Measurements from ENCODE around the gene SVEP1.
"Not testable (repeated sequence)": the region's sequence is repeated elsewhere in the genome, so short reads cannot be mapped to it uniquely, and the experiment has no call there.

Gene SVEP1

DNA sequence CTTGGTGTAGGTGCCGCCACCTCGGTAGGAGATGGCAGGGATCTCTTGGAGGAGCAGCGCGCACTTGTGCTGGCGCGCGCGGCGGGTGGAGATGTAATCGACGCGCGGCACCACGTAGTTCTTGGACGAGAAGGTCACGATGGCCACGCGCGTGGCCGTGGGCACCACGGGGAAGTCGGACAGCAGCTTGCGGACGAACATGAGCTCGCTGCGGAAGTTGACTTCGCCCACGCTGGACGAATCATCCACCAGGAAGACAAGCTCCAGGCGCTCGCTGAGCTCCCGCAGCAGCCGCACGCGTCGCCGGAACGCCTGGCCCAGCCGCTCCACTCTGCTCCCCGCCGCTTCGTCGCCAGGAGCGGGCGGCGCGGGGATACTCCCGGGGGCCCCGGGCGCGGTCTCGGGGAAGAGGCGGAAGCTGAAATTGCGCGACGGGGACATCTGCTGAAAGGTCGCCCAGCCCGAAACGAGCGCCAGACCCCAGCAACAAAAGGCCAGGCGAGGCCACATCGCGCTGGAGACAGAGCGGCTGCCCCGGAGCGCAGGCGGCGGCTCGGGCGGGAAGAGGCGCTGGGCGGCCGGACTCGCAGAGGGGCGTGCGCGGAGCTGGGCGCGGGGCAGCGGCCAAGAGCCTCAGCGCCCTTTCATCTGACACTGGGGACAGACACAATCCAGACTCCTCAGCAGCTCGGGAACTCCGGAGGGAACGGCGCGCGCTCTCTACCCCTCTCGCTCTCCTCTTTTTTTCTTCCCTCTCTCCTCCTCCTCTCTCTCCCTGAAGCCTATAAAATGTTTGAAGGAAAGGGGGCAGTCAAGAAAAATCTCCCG, at the start of gene SVEP1:
TSS of gene SVEP1 (minus strand) at position 708 of the 828 bp plus-strand sequence. CDS start at position 510, 198 bp downstream.
- no peak for DNase-seq

- no peak for DNase-seq
Measured at GRCh38 chr9:110626101-110626829, 46.7 kb upstream of the SVEP1 start.

DNA sequence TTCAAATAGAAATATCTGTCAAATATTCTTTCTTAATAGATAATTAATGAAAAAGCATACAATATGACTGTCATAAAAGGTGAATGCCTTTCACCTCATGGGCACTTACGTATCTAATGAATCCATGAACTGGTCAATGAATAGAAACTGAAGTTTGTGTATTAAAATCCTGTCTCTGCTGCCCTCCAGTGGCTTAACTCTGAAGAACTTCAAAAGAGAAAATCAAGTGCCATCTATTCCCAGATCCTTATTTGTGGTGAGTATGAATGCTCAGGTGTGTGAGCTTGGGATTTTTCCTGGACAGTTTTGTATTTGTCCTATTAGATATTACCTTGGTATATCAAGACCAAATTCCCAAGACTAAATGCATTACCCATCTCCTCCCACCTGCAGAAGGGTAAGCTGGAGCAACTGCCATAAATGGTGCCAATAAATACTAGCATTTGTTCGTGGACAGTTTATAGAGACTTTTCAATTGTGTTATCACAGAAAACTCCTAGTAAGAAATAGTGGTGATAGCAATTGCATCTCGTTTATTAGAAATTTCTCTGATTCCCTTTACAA, 44.0 kb upstream of the SVEP1 start:
- peak; percentile 71 for DNase-seq

GRCh38 chr9:110622368-110622767, 42.8 kb upstream of the SVEP1 start:
- no peak for DNase-seq

DNA sequence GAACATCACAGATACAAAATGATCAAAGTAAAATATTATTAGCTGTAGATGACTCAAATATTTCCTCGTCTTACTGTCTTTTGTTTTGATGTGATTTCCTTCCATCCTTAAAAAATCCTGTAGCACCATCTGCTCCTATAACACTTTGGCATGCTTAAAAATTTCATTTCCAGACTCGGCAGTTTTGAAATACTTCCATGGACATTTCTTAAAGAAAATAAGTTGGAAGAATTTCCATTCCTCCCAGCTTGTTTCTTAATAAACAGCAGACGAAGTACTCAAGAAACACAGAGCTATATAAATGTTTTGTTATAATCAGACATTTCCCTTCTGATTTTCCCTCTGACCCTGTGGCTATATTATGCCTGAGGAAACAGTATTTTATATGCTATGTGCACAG, 41.2 kb upstream of the SVEP1 start:
- DNase-seq, result no peak

GRCh38 chr9:110619831-110620230, 40.3 kb upstream of the SVEP1 start:
- DNase-seq, result no peak

DNA sequence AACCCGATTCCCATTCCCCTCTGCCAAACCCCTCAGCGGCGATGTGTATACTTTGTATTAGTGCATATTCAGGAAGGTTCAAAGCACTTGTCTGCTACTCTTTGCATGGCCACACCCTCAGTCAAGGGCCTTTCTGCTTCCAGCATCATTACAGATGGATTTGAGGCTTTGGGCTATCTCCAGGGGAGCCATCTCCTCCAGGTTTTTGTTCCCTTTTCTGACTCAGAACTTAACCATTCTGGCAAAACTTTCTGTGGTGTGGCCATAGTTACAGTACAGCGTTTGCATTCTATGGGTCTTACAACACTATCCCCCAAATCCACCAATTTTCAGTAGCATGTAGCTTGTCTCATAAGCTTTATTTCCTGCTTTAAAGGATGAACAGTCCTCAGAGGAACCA, 36.0 kb upstream of the SVEP1 start:
- no peak for DNase-seq

GRCh38 chr9:110614576-110614975, 35.0 kb upstream of the SVEP1 start:
- not testable (repeated sequence) for DNase-seq

- DNase-seq, result no peak
Measured at GRCh38 chr9:110606179-110606790, 26.7 kb upstream of the SVEP1 start.

- no peak for DNase-seq
Measured at GRCh38 chr9:110605565-110605964, 26.0 kb upstream of the SVEP1 start.

GRCh38 chr9:110604171-110604601, 24.6 kb upstream of the SVEP1 start:
- no peak for DNase-seq

- DNase-seq, result no peak
Measured at GRCh38 chr9:110602281-110602680, 22.7 kb upstream of the SVEP1 start.

GRCh38 chr9:110601098-110601497, 21.6 kb upstream of the SVEP1 start:
- DNase-seq, result no peak

GRCh38 chr9:110599468-110599867, 19.9 kb upstream of the SVEP1 start:
- DNase-seq, result no peak

GRCh38 chr9:110592044-110592830, 12.7 kb upstream of the SVEP1 start:
- DNase-seq, result no peak

GRCh38 chr9:110591526-110591925, 12.0 kb upstream of the SVEP1 start:
- no peak for DNase-seq

DNA sequence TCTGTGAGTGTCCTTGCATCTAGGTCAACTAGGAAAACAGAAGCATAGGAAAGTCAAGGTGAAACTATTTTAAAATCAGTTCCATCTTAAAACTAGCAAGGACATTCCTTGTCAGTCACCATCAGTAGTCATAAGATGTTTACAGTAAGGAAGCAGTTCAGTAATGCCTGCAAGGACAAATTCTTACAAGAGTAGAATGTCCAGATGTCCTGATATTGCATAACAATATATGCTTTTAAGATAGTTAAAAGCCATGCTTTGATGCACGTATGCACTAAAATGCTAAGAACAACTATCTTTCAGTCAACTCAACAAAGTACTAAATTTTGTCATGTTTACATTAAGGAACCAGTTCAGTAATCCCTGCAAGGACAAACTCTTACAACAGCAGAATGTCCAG, 11.3 kb upstream of the SVEP1 start:
- no peak for DNase-seq

GRCh38 chr9:110588296-110588695, 8.8 kb upstream of the SVEP1 start:
- no peak for DNase-seq

DNA sequence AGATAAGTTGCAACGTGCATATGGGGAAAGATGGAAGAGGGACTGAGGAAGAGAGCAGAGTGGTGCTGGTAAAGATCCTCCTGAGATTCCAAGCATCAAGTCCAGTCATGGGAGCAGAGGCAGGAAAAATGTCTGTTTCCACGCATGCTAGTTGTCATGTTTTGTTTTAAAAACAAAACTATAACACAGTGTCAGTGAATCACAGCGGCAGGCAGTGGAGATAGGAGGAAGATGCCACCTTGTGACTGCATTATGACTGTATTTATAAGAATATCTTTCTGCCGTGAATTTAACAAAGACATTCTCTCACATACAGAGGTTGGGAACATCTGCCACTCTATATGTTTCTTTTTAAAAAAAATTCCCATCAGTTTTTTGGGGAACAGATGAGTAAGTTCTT, 3.7 kb upstream of the SVEP1 start:
- peak; percentile 12 for DNase-seq

- DNase-seq, result no peak
Measured at GRCh38 chr9:110582156-110582555, 2.6 kb upstream of the SVEP1 start.

GRCh38 chr9:110580850-110581249, 1.3 kb upstream of the SVEP1 start:
- DNase-seq, result no peak

GRCh38 chr9:110579862-110580219, 300 bp upstream of the SVEP1 start:
- DNase-seq, result no peak

DNA sequence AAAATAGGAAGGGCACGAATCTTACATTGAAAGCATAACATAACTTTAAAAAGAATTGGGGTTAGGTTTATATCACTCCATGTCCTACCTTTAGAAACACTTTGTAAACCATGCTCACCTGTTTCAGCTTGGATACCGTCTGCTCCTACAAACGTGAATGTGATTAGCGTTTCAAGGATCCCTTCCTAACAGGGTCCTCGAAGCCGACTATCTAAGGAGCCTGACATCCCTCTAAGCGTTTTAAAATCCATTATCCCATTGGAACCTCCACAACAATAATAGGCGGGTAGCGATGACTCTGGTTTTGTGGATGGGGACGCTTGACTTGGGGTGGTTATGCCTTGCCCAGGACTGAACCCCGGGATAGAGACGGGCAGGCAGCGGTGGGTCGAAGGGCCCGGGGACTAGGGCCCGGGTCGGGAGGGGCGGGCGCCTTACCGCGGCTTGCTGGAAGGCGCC, 937 bp downstream of the SVEP1 start:
- no peak for DNase-seq

Data from NCI-H1694 (cell line).